Measurements from ENCODE around the gene TGM6.
"Not testable (repeated sequence)": the region's sequence is repeated elsewhere in the genome, so short reads cannot be mapped to it uniquely, and the experiment has no call there.

Gene TGM6

DNA sequence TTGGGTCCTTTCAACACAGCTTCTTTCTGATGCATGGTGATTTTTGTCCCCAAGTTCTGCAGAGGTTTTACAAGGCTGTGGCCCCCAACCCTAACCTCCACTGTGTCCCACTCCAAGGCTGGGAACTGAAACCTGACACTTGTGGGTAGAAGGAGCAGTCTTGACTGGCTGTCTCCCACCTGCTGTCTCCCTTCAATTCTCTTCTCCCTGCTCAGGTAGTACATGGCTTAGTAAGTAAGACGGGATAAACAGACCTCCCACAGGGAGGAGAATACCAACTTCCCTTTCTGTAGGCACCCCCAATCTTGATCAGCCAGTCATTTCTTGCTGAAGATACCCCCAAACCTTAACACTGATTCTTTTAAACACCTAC lies 25.0 kb downstream of the TGM6 start:
- TF ChIP-seq, protein P1, sequence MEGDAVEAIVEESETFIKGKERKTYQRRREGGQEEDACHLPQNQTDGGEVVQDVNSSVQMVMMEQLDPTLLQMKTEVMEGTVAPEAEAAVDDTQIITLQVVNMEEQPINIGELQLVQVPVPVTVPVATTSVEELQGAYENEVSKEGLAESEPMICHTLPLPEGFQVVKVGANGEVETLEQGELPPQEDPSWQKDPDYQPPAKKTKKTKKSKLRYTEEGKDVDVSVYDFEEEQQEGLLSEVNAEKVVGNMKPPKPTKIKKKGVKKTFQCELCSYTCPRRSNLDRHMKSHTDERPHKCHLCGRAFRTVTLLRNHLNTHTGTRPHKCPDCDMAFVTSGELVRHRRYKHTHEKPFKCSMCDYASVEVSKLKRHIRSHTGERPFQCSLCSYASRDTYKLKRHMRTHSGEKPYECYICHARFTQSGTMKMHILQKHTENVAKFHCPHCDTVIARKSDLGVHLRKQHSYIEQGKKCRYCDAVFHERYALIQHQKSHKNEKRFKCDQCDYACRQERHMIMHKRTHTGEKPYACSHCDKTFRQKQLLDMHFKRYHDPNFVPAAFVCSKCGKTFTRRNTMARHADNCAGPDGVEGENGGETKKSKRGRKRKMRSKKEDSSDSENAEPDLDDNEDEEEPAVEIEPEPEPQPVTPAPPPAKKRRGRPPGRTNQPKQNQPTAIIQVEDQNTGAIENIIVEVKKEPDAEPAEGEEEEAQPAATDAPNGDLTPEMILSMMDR (IDR thresholded peaks at IDR 0.05; ENCODE audit: low read depth, low read length, missing control alignments): no peak
- H3K4me3 ChIP-seq (ENCODE audit: low read depth, low read length): no peak overlapping the region
- no peak for DNase-seq (ENCODE audit: low read depth)
- in situ Hi-C loops (cut with HindIII; ENCODE audit: low sequenced_read_pairs): no loop called here

DNA sequence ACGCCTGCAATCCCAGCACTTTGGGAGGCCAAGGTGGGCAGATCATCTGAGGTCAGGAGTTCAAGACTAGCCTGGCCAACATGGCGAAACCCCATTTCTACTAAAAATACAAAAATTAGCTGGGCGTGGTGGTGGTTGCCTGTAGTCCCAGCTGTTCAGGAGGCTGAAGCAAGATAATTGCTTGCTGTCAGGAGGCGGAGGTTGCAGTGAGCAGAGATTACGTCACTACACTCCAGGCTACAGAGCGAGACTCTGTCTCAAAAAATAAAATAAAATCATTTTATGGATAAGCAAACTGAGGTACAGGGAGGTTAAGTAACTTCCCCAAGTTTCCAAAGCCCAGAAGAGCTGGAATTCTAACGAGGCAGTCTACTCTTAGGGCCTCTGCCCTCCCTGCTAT lies 26.7 kb downstream of the TGM6 start:
- in situ Hi-C loops (cut with HindIII; ENCODE audit: low sequenced_read_pairs); DNase-seq (ENCODE audit: low read depth); H3K4me3 ChIP-seq (ENCODE audit: low read depth, low read length): not testable (repeated sequence)

DNA sequence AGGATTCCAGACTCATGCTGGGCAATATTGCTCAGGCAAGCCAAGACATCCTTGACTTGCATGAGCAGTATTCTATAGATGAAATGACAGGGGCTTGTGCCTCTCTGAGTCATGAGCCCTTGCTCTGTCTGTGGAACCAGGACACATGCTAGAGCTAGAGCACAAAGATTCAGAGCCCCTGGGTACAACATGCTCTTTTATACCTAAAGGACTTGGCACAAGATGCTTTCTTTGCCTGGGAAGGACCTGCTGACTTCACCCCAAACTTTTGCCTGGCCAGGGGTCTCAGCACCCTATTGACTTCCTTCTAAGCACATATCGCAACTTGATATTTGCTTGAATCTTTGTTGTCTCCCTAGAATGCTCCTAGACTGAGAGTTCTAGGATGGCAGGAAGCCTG lies 27.4 kb downstream of the TGM6 start:
- no peak overlapping the region for H3K4me3 ChIP-seq (ENCODE audit: low read depth, low read length)
- DNase-seq (ENCODE audit: low read depth): no peak
- TF ChIP-seq, protein P1 (IDR thresholded peaks at IDR 0.05; ENCODE audit: low read depth, low read length, missing control alignments): no peak
- in situ Hi-C loops (cut with HindIII; ENCODE audit: low sequenced_read_pairs): no loop called here

DNA sequence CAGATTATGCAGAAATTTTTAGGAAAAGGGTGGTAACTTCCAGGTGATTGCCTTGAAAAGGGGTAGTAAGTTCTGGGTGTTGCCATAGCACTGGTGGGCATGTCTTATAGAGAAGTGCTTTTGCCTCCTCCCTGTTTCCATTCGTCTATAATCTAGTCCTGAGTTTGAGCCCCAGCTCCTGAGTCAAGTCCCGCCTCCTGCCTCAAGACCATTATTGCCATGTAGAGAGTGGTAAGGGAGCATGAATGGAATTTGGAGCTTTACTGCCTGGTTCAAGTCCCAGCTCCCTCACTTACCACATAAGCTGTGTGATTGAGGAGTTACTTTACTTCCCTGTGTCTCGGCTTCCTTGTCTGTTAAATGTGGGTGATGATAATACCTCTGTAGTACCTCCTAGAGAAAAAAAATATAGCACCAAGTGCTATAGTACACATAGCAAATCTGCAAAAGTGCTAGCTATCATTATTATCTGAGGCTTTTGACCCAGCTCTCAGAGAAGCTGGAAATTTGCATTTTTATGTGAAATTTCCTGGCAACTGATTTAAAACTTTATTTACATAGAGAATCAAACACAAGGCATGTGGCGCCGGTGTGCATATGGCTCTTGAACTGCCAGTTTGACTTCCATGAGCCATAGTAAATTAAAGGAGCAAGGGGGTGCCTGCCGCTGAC lies 36.0 kb downstream of the TGM6 start:
- H3K4me3 ChIP-seq (ENCODE audit: low read depth, low read length): no peak overlapping the region
- TF ChIP-seq, protein P1 (IDR thresholded peaks at IDR 0.05; ENCODE audit: low read depth, low read length, missing control alignments): no peak
- DNase-seq (ENCODE audit: low read depth): no peak
- in situ Hi-C loops (cut with HindIII; ENCODE audit: low sequenced_read_pairs): loop anchor here (5.0 kb wide), 1 partner anchor 99 kb away; no protein-coding TSS in a partner anchor

DNA sequence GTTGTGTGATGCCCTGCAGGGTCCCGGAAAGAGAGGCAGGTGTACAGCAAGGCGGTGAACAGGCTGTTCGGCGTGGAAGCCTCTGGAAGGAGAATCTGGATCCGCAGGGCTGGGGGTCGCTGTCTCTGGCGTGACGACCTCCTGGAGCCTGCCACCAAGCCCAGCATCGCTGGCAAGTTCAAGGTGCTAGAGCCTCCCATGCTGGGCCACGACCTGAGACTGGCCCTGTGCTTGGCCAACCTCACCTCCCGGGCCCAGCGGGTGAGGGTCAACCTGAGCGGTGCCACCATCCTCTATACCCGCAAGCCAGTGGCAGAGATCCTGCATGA lies 36.5 kb downstream of the TGM6 start:
- TF ChIP-seq, protein P1 (IDR thresholded peaks at IDR 0.05; ENCODE audit: low read depth, low read length, missing control alignments): no peak
- no peak overlapping the region for H3K4me3 ChIP-seq (ENCODE audit: low read depth, low read length)
- in situ Hi-C loops (cut with HindIII; ENCODE audit: low sequenced_read_pairs): loop anchor here (5.0 kb wide), 1 partner anchor 100 kb away; no protein-coding TSS in a partner anchor
- no peak for DNase-seq (ENCODE audit: low read depth)

DNA sequence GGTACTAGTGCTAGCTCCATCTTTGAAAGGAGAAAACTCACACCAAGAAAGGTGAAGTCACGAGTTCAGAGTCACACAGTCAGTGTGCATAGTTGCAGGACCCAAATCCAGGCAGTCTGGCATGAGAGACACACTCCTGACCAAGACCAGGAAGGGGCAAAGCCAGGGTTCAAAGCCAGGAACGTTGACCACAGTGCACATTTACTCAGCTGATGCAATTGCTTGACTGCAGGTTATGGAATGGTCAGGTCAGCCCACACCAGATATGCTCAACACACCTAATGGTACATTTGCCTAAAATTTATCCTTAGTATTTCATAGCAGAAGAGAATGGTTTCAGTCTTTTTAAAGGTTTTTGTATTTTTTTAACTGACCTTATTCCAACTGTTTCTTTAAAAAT lies 37.7 kb downstream of the TGM6 start:
- no peak overlapping the region for H3K4me3 ChIP-seq (ENCODE audit: low read depth, low read length)
- TF ChIP-seq, protein P1 (IDR thresholded peaks at IDR 0.05; ENCODE audit: low read depth, low read length, missing control alignments): no peak
- no peak for DNase-seq (ENCODE audit: low read depth)
- in situ Hi-C loops (cut with HindIII; ENCODE audit: low sequenced_read_pairs): loop anchor here (5.0 kb wide), 1 partner anchor 101 kb away; no protein-coding TSS in a partner anchor

DNA sequence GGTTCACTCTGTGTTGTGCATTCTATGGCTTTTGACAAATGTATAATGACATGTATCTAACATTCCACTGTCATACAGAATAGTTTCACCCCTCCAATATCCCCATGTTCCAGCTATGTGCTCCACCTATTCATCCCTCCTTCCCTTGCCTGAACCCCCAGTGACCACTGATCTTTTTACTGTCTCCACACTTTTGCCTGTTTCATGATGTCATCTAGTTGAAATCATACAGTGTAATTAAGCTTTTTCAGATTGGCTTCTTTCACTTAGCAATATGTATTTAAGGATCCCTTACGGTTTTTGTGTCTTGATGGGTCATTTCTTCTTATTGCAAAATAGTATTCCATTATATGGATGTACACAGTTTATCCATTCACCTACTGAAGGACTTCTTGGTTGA lies 39.8 kb downstream of the TGM6 start:
- TF ChIP-seq, protein P1 (IDR thresholded peaks at IDR 0.05; ENCODE audit: low read depth, low read length, missing control alignments): no peak
- in situ Hi-C loops (cut with HindIII; ENCODE audit: low sequenced_read_pairs): no loop called here
- no peak overlapping the region for H3K4me3 ChIP-seq (ENCODE audit: low read depth, low read length)
- no peak for DNase-seq (ENCODE audit: low read depth)
